IPS DF 6.9 (cell line): Measurements from ENCODE around the gene MYBPC2.
"Not testable (repeated sequence)": the region's sequence is repeated elsewhere in the genome, so short reads cannot be mapped to it uniquely, and the experiment has no call there.

Experiments
- DNase-seq: peaks from one replicate; pipeline ENCODE4 v3.0.0-alpha.2; 2013; ENCODE audit warnings: low read depth, low spot score
- H3K27ac ChIP-seq: one replicate; pipeline ENCODE4 v1.5.1; 2013; ENCODE audit warnings: low read length, control low read depth
- H3K27me3 ChIP-seq: 2 replicates; pipeline ENCODE4 v1.6.1; 2013; ENCODE audit warnings: mild to moderate bottlenecking, low read length; ENCODE audit not compliant: control insufficient read depth, insufficient read depth
- H3K36me3 ChIP-seq: 2 replicates; pipeline ENCODE4 v1.6.1; 2013; ENCODE audit warnings: low read length; ENCODE audit not compliant: control insufficient read depth, insufficient read depth
- H3K4me1 ChIP-seq: 2 replicates; pipeline ENCODE4 v1.6.1; 2013; ENCODE audit warnings: low read length; ENCODE audit not compliant: control insufficient read depth, insufficient read depth
- H3K4me3 ChIP-seq: 2 replicates; pipeline ENCODE4 v1.5.1; 2013; ENCODE audit warnings: mild to moderate bottlenecking, low read length
- H3K9me3 ChIP-seq: 2 replicates; pipeline ENCODE4 v1.6.1; 2013; ENCODE audit warnings: low read length, inconsistent platforms; ENCODE audit not compliant: control insufficient read depth, insufficient read depth
- whole genome bisulfite sequencing: extraction: QIAGEN DNeasy Blood & Tissue Kit; methylation state at CpG from one replicate; pipeline ENCODE4 v1.1.7; 2013; ENCODE audit warnings: mixed read lengths, missing lambda C conversion rate; ENCODE audit not compliant: insufficient read length, insufficient coverage; 5-methylcytosine and 5-hydroxymethylcytosine counted together

Gene MYBPC2

GRCh38 chr19:50430888-50431342 lies 1.8 kb upstream of the MYBPC2 start:
- H3K27me3 ChIP-seq, result no peaks in the 10 kb centered on the region
- DNase-seq, result no peak
- no CpG with 5 or more reads among the region's 13 CpGs for WGBS

GRCh38 chr19:50431343-50432220 lies 1.1 kb upstream of the MYBPC2 start:
- peak; percentile 70 for DNase-seq
- H3K4me3 ChIP-seq, result peak overlapping the region; percentile 39; the same call in 1 of the 2 replicates
- no CpG with 5 or more reads among the region's 54 CpGs for WGBS
- H3K27ac ChIP-seq, result no peak overlapping the region
- no peaks in the 10 kb centered on the region for H3K9me3 ChIP-seq
- no peaks in the 10 kb centered on the region; the same call in 1 of the 2 replicates for H3K4me1 ChIP-seq
- H3K27me3 ChIP-seq, result no peaks in the 10 kb centered on the region
- no peaks in the 10 kb centered on the region; the same call in 1 of the 2 replicates for H3K36me3 ChIP-seq

More at GRCh38 chr19:50430888-50431342, 1.8 kb upstream of the MYBPC2 start:
- Histone ChIP-seq H3K4me1 (no peaks in the 10 kb centered on the region; the same call in 1 of the 2 replicates), H3K9me3 (no peaks in the 10 kb centered on the region), H3K27ac (no peak overlapping the region), H3K4me3 (no peak overlapping the region; the same call in 1 of the 2 replicates), H3K36me3 (no peaks in the 10 kb centered on the region; the same call in 1 of the 2 replicates)

DNA sequence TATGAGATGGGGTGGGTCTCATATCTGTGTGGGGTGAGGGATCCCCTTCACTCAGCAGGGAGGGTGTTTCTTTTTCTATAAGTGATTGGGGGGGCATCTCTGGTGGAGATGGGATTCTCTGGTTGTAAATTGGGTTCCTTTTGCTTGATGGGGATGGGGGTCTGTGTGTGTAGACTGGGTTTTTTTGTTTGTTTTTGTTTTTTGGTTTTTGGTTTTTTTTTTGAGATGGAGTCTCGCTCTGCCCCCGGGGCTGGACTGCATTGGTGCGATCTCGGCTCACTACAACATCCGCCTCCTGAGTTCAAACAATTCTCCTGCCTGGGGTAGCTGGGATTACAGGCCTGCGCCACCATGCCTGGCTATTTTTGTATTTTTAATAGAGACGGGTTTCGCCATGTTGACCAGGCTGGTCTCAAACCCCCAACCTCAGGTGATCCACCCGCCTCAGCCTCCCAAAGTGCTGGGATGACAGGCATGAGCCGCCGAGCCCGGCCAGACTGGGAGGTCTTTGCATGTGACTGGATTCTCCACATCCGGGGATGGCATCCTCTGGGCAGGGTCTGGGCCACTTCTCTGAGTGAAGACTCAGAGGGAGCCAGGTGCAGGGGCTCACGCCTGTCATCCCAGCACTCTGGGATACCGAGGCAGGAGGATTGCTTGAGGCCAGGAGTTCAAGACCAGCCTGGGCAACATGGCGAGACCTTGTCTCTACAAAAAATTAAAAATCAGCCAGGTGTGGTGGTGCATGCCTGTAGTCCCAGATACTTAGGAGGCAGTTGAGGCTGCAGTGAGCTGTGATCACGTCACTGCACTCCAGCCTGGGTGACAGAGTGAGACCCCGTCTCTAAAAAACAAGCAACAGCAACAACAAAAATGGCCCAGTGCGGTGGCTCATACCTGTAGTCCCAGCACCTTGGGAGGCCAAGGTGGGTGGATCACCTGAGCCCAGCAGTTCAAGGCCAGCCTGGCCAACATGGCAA lies 799 bp downstream of the MYBPC2 start:
- DNase-seq, result no peak
- Histone ChIP-seq H3K4me3 (no peak overlapping the region), H3K27me3 (no peaks in the 10 kb centered on the region), H3K9me3 (no peaks in the 10 kb centered on the region), H3K27ac (no peak overlapping the region), H3K36me3 (no peaks in the 10 kb centered on the region; the same call in 1 of the 2 replicates), H3K4me1 (no peaks in the 10 kb centered on the region; the same call in 1 of the 2 replicates)
- WGBS, result no CpG with 5 or more reads among the region's 19 CpGs

DNA sequence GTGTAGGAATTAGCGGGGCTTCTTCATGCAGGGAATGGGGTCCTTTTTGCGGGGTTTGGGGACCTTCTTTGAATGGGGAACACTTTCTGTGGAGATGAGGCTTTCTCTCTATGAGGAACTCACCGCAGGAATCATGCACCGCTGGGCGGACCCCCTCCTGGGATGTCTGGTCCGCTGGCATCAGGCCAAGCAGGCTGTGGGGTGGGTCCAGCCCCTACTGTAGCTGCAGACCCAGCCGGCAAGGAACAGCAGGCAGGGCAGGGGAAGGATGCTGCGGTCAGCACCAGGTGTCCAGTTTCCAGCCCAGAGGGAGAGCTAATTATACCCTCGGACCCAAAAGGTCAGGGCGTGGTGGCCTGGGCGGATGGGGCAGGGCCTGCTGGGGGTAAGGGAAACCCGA lies 1.8 kb downstream of the MYBPC2 start:
- Histone ChIP-seq H3K4me3 (no peak overlapping the region), H3K36me3 (no peaks in the 10 kb centered on the region; the same call in 1 of the 2 replicates), H3K9me3 (no peaks in the 10 kb centered on the region), H3K27me3 (no peaks in the 10 kb centered on the region), H3K4me1 (no peaks in the 10 kb centered on the region; the same call in 1 of the 2 replicates), H3K27ac (no peak overlapping the region)
- no peak for DNase-seq
- WGBS, result no CpG with 5 or more reads among the region's 12 CpGs

DNA sequence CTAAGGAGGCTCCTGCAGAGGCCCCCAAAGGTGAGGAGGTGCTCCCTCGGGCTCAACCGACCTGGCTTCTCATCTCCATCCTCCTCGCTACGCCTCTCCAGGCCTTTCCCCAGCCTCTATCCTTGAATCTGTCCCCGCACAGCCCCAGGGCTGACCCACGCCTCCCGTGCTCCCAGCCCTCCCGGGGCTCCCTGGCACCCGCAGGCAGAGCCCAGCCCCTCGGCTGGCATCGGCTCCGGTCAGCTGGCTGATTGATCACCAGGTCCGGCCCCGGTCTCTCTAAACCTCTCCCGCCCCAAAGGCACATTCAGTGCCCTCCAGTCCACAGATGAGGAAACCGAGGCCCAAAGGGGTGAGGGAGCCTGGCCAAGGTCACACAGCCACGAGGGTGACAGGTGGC lies 2.5 kb downstream of the MYBPC2 start:
- WGBS, result no CpG with 5 or more reads among the region's 17 CpGs
- Histone ChIP-seq H3K36me3 (no peaks in the 10 kb centered on the region; the same call in 1 of the 2 replicates), H3K9me3 (no peaks in the 10 kb centered on the region), H3K4me3 (no peak overlapping the region), H3K27me3 (no peaks in the 10 kb centered on the region), H3K27ac (no peak overlapping the region), H3K4me1 (no peaks in the 10 kb centered on the region; the same call in 1 of the 2 replicates)
- no peak for DNase-seq

DNA sequence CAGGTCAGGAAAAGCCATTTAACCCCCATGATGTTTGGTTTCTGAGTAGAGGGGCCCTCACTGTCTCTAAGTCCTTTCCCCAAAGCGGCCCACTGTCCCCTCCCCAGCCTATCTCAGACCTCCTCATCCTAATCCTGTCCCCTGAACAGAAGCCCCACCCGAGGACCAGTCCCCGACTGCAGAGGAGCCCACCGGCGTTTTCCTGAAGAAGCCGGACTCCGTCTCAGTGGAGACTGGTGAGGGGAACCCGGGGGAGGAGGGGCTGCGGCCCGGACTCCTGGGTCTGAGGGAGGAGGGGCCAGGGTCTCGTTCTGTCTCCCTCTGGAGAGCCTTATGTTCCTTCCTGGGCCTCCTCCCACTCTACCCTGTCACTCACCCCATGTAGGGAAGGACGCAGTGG lies 2.9 kb downstream of the MYBPC2 start:
- no peaks in the 10 kb centered on the region for H3K27me3 ChIP-seq
- no peaks in the 10 kb centered on the region; the same call in 1 of the 2 replicates for H3K36me3 ChIP-seq
- DNase-seq, result no peak
- no peak overlapping the region for H3K4me3 ChIP-seq
- no peaks in the 10 kb centered on the region; the same call in 1 of the 2 replicates for H3K4me1 ChIP-seq
- no peak overlapping the region for H3K27ac ChIP-seq
- no CpG with 5 or more reads among the region's 12 CpGs for WGBS
- H3K9me3 ChIP-seq, result no peaks in the 10 kb centered on the region

DNA sequence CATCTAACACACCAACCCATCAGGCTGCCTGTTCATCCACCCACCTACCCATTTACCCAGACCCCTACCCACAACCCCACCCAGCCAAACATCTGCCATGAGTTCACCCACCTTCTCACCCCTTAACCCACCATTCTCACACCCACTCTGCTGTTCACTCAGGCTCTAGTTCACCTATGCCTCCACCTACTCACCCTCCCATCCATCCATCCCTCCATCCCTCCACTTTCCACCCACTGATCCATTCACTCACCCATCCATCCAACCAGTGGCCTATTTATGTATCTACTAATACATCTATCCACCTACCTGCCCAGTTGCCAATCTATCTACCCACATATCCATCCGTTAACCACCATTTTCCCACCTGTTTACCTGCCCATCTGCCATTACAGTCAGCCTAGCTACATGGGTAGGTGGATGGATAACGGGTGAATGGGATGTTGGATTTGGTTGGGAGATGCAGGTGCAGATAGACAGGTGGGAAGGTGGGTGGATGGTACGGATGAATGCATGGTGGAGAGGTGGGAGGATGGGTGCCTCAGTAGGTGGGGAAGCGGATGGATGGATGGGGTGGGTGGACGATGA lies 5.3 kb downstream of the MYBPC2 start:
- WGBS, result 100% methylated on average over 1 of the region's 5 CpGs
- no peaks in the 10 kb centered on the region; the same call in 1 of the 2 replicates for H3K36me3 ChIP-seq
- H3K4me3 ChIP-seq, result no peak overlapping the region
- DNase-seq, result no peak
- no peaks in the 10 kb centered on the region for H3K27me3 ChIP-seq
- no peak overlapping the region for H3K27ac ChIP-seq
- H3K4me1 ChIP-seq, result no peaks in the 10 kb centered on the region
- no peaks in the 10 kb centered on the region for H3K9me3 ChIP-seq

GRCh38 chr19:50439130-50439529 lies 6.4 kb downstream of the MYBPC2 start:
- not testable (repeated sequence) for H3K9me3 ChIP-seq, H3K27me3 ChIP-seq, H3K27ac ChIP-seq, DNase-seq, H3K4me3 ChIP-seq, H3K4me1 ChIP-seq, H3K36me3 ChIP-seq
- 100% methylated on average over 1 of the region's 2 CpGs for WGBS

- Histone ChIP-seq H3K4me1 (peaks cover 1% of the 10 kb centered on the region; the same call in 1 of the 2 replicates), H3K4me3 (no peak overlapping the region), H3K27me3 (no peaks in the 10 kb centered on the region), H3K27ac (no peak overlapping the region), H3K9me3 (no peaks in the 10 kb centered on the region), H3K36me3 (no peaks in the 10 kb centered on the region)
- WGBS, result no CpG with 5 or more reads among the region's 1 CpG
- DNase-seq, result no peak
Measured at GRCh38 chr19:50444059-50444458, 11.4 kb downstream of the MYBPC2 start.
